Measurements from ENCODE around the gene KIF6. TPM values are rescaled to one million over a fixed set of nuclear protein-coding genes. Genes with fewer than 3 reads are reported as not detected.

KIF6 gene
- total RNA-seq, 1 donor from 2014 or later = 0.43 TPM

GRCh38 chr6:39706819-39707335 is 18.3 kb downstream of the KIF6 start:
- no peak overlapping the region for H3K4me3 ChIP-seq
- H3K36me3 ChIP-seq = no peaks in the 10 kb centered on the region
- no peaks in the 10 kb centered on the region for H3K4me1 ChIP-seq
- TF ChIP-seq CTCF (IDR thresholded peaks at IDR 0.05) = no peak
- no peaks in the 10 kb centered on the region for H3K27me3 ChIP-seq
- no peaks in the 10 kb centered on the region for H3K9me3 ChIP-seq
- DNase-seq (ENCODE audit: low spot score in 2 of 2) = no peak
- H3K27ac ChIP-seq = no peak overlapping the region
- intact Hi-C loops (cut with DNase I) = no loop called here

GRCh38 chr6:39702265-39702664 is 22.9 kb downstream of the KIF6 start:
- TF ChIP-seq CTCF (IDR thresholded peaks at IDR 0.05) = no peak
- Histone ChIP-seq H3K4me1 (no peaks in the 10 kb centered on the region), H3K9me3 (no peaks in the 10 kb centered on the region), H3K36me3 (no peaks in the 10 kb centered on the region), H3K27me3 (no peaks in the 10 kb centered on the region), H3K27ac (no peak overlapping the region), H3K4me3 (no peak overlapping the region)
- no peak for DNase-seq (ENCODE audit: low spot score in 2 of 2)
- intact Hi-C loops (cut with DNase I) = no loop called here

GRCh38 chr6:39700362-39700761 is 24.8 kb downstream of the KIF6 start:
- no peak for DNase-seq (ENCODE audit: low spot score in 2 of 2)
- Histone ChIP-seq H3K4me3 (no peak overlapping the region), H3K4me1 (no peaks in the 10 kb centered on the region), H3K27me3 (no peaks in the 10 kb centered on the region), H3K27ac (no peak overlapping the region), H3K36me3 (no peaks in the 10 kb centered on the region), H3K9me3 (no peaks in the 10 kb centered on the region)
- intact Hi-C loops (cut with DNase I) = no loop called here
- TF ChIP-seq CTCF (IDR thresholded peaks at IDR 0.05) = no peak

GRCh38 chr6:39698789-39699188 is 26.4 kb downstream of the KIF6 start:
- Histone ChIP-seq H3K27me3 (no peaks in the 10 kb centered on the region), H3K27ac (no peak overlapping the region), H3K36me3 (no peaks in the 10 kb centered on the region), H3K4me1 (no peaks in the 10 kb centered on the region), H3K4me3 (no peak overlapping the region), H3K9me3 (no peaks in the 10 kb centered on the region)
- no peak for DNase-seq (ENCODE audit: low spot score in 2 of 2)
- TF ChIP-seq CTCF (IDR thresholded peaks at IDR 0.05) = no peak
- intact Hi-C loops (cut with DNase I) = no loop called here

- no peaks in the 10 kb centered on the region for H3K36me3 ChIP-seq
- intact Hi-C loops (cut with DNase I) = no loop called here
These were observed 28.0 kb downstream of the KIF6 start for GRCh38 chr6:39696986-39697788.

More at GRCh38 chr6:39696986-39697788, 28.0 kb downstream of the KIF6 start:
- H3K27me3 ChIP-seq = no peaks in the 10 kb centered on the region
- DNase-seq (ENCODE audit: low spot score in 2 of 2) = no peak
- no peak overlapping the region for H3K4me3 ChIP-seq
- H3K4me1 ChIP-seq = no peaks in the 10 kb centered on the region
- H3K9me3 ChIP-seq = no peaks in the 10 kb centered on the region
- H3K27ac ChIP-seq = no peak overlapping the region
- no peak for TF ChIP-seq CTCF (IDR thresholded peaks at IDR 0.05)

All from ascending aorta (tissue), 2 donors.